Measurements from ENCODE around the gene NF2. TPM values are rescaled to one million over a fixed set of nuclear protein-coding genes. Genes with fewer than 3 reads are reported as not detected.

NF2 gene
- total RNA-seq, 2 donors from 2014 or later: 45.7 to 51.4 TPM

GRCh38 chr22:29639096-29639495, 35.7 kb downstream of the NF2 start:
- Histone ChIP-seq H3K9ac (ENCODE audit: extremely low read depth, low read length, poor library complexity, severe bottlenecking) (no peak overlapping the region), H3K36me3 (ENCODE audit: control insufficient read depth, insufficient read depth, low read length) (peaks cover 36% of the 10 kb centered on the region), H3K9me3 (ENCODE audit: control insufficient read depth, low read length) (peaks cover 13% of the 10 kb centered on the region), H3K4me1 (ENCODE audit: control insufficient read depth, insufficient read depth, low read length) (no peaks in the 10 kb centered on the region), H3K27me3 (ENCODE audit: control insufficient read depth, insufficient read depth, low read length, poor library complexity, severe bottlenecking) (no peaks in the 10 kb centered on the region), H3K27ac (ENCODE audit: low read depth, low read length) (no peak overlapping the region), H3K4me3 (ENCODE audit: low read length) (no peak overlapping the region)
- no peak overlapping the region for H3K4me3 Mint-ChIP-seq
- H3K36me3 Mint-ChIP-seq (ENCODE audit: low read depth): peaks cover 45% of the 10 kb centered on the region
- no peak for DNase-seq
- H3K4me1 Mint-ChIP-seq: no peaks in the 10 kb centered on the region
- H3K9me3 Mint-ChIP-seq: peaks cover 9% of the 10 kb centered on the region
- no peaks in the 10 kb centered on the region for H3K27me3 Mint-ChIP-seq (ENCODE audit: insufficient read depth)
- no peak for TF ChIP-seq CTCF (conservative IDR thresholded peaks at IDR 0.05)
- H3K27ac Mint-ChIP-seq: no peak overlapping the region

DNA sequence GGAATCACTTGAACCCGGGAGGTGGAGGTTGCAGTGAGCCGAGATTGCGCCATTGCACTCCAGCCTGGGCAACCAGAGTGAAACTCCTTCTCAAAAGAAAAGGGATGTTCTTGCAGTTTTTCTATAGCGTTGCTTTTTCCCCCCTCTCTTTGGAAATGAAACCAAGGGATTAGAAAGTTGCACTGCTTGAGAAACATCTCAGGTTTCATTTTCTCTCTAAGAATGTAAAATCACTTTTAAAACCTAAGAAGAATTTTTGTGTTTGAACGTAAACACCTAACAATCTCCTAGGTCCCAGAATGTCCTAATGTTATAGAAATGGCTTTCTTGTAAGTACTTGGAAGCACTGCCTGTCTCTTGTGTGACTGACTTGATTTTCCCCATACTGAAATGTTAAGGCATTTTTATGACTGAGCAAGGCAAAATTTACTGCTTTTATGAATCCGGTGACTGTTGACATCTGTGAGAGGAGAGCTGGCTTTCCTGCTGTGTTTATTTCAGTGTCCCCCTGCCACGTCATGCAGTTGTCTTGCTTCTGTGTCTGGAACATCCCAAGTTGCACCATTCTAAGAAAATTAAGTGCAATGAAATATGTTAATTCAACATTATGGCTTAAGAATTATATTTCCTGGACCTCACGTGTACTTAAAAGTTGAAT, 37.7 kb downstream of the NF2 start:
- H3K9me3 Mint-ChIP-seq: peaks cover 22% of the 10 kb centered on the region

DNA sequence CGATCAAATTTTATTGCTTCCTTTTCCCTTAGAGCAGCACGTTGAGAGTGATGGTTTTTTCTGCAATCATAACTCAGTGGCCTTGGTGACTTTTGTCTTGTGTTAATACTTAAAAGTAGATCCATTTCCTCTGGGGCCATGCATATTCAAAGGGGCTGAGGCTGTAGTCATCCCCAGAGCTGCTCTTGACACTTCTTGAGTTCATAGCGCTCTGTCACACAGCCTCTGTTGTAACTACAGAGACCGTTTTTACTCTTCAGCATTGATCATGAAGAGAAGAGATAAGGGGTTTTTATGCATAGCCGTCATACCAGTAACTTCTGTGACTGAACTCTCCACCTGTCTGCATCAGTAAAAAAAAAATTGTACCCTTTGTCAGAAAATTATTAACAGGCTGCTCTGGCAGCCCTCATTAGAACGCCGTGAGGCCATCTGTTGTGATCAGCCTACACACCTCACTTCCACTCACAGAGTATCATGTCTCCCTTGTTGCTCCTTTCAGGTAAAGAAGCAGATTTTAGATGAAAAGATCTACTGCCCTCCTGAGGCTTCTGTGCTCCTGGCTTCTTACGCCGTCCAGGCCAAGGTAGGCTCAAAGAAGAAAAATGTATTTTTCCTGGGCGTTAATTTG, 38.4 kb downstream of the NF2 start:
- peaks cover 20% of the 10 kb centered on the region for H3K9me3 ChIP-seq (ENCODE audit: control insufficient read depth, low read length)
- no peak overlapping the region for H3K27ac Mint-ChIP-seq
- no peak overlapping the region for H3K27ac ChIP-seq (ENCODE audit: low read depth, low read length)
- H3K4me3 Mint-ChIP-seq: no peak overlapping the region
- 95 to 97% methylated on average over 9 to 10 of the region's 10 CpGs for WGBS, 2 experiments (ENCODE audit: insufficient coverage in 1 of 2, insufficient read length in 1 of 2)
- H3K27me3 Mint-ChIP-seq (ENCODE audit: insufficient read depth): no peaks in the 10 kb centered on the region
- H3K27me3 ChIP-seq (ENCODE audit: control insufficient read depth, insufficient read depth, low read length, poor library complexity, severe bottlenecking): no peaks in the 10 kb centered on the region
- peaks cover 62% of the 10 kb centered on the region for H3K36me3 Mint-ChIP-seq (ENCODE audit: low read depth)
- DNase-seq: no peak
- H3K4me1 ChIP-seq (ENCODE audit: control insufficient read depth, insufficient read depth, low read length): no peaks in the 10 kb centered on the region
- peaks cover 22% of the 10 kb centered on the region for H3K9me3 Mint-ChIP-seq
- H3K36me3 ChIP-seq (ENCODE audit: control insufficient read depth, insufficient read depth, low read length): peaks cover 55% of the 10 kb centered on the region
- H3K4me1 Mint-ChIP-seq: no peaks in the 10 kb centered on the region
- no peak for TF ChIP-seq CTCF (conservative IDR thresholded peaks at IDR 0.05)
- H3K4me3 ChIP-seq (ENCODE audit: low read length): no peak overlapping the region
- no peak overlapping the region for H3K9ac ChIP-seq (ENCODE audit: extremely low read depth, low read length, poor library complexity, severe bottlenecking)

More for the DNA sequence above, 37.7 kb downstream of the NF2 start:
- Histone ChIP-seq H3K9ac (ENCODE audit: extremely low read depth, low read length, poor library complexity, severe bottlenecking) (no peak overlapping the region), H3K4me1 (ENCODE audit: control insufficient read depth, insufficient read depth, low read length) (no peaks in the 10 kb centered on the region), H3K27ac (ENCODE audit: low read depth, low read length) (no peak overlapping the region), H3K27me3 (ENCODE audit: control insufficient read depth, insufficient read depth, low read length, poor library complexity, severe bottlenecking) (no peaks in the 10 kb centered on the region), H3K4me3 (ENCODE audit: low read length) (no peak overlapping the region), H3K36me3 (ENCODE audit: control insufficient read depth, insufficient read depth, low read length) (peaks cover 51% of the 10 kb centered on the region), H3K9me3 (ENCODE audit: control insufficient read depth, low read length) (peaks cover 20% of the 10 kb centered on the region)
- Mint-ChIP-seq H3K4me1 (no peaks in the 10 kb centered on the region), H3K27me3 (ENCODE audit: insufficient read depth) (no peaks in the 10 kb centered on the region), H3K36me3 (ENCODE audit: low read depth) (peaks cover 62% of the 10 kb centered on the region), H3K27ac (no peak overlapping the region), H3K4me3 (no peak overlapping the region)
- WGBS, 2 experiments (ENCODE audit: insufficient coverage in 1 of 2, insufficient read length in 1 of 2): 88 to 96% methylated on average over 4 to 8 of the region's 8 CpGs
- DNase-seq: no peak
- no peak for TF ChIP-seq CTCF (conservative IDR thresholded peaks at IDR 0.05)
